Measurements from ENCODE around the gene BBS9.
"Not testable (repeated sequence)": the region's sequence is repeated elsewhere in the genome, so short reads cannot be mapped to it uniquely, and the experiment has no call there.

Gene BBS9

GRCh38 chr7:33477719-33478480 lies 348.5 kb downstream of the BBS9 start:
- no peak for TF ChIP-seq CTCF (IDR thresholded peaks at IDR 0.05; ENCODE audit: extremely low read depth, insufficient read depth, missing control alignments)
- DNase-seq (ENCODE audit: low spot score): no peak
- in situ Hi-C loops (cut with MboI; ENCODE audit: low pct_unique_long_range_greater_than_20kb, low sequenced_read_pairs, unreplicated experiment): no loop called here

GRCh38 chr7:33484476-33484875 lies 355.1 kb downstream of the BBS9 start:
- in situ Hi-C loops (cut with MboI; ENCODE audit: low pct_unique_long_range_greater_than_20kb, low sequenced_read_pairs, unreplicated experiment); DNase-seq (ENCODE audit: low spot score): not testable (repeated sequence)

GRCh38 chr7:33485747-33486493 lies 356.6 kb downstream of the BBS9 start:
- TF ChIP-seq CTCF (IDR thresholded peaks at IDR 0.05; ENCODE audit: extremely low read depth, insufficient read depth, missing control alignments): no peak
- in situ Hi-C loops (cut with MboI; ENCODE audit: low pct_unique_long_range_greater_than_20kb, low sequenced_read_pairs, unreplicated experiment): no loop called here
- DNase-seq (ENCODE audit: low spot score): no peak

GRCh38 chr7:33486633-33487032 lies 357.3 kb downstream of the BBS9 start:
- no peak for DNase-seq (ENCODE audit: low spot score)
- TF ChIP-seq CTCF (IDR thresholded peaks at IDR 0.05; ENCODE audit: extremely low read depth, insufficient read depth, missing control alignments): no peak
- in situ Hi-C loops (cut with MboI; ENCODE audit: low pct_unique_long_range_greater_than_20kb, low sequenced_read_pairs, unreplicated experiment): no loop called here

- in situ Hi-C loops (cut with MboI; ENCODE audit: low pct_unique_long_range_greater_than_20kb, low sequenced_read_pairs, unreplicated experiment): no loop called here
- DNase-seq (ENCODE audit: low spot score): no peak
- no peak for TF ChIP-seq CTCF (IDR thresholded peaks at IDR 0.05; ENCODE audit: extremely low read depth, insufficient read depth, missing control alignments)
These were observed 358.8 kb downstream of the BBS9 start for GRCh38 chr7:33487998-33488682.

- in situ Hi-C loops (cut with MboI; ENCODE audit: low pct_unique_long_range_greater_than_20kb, low sequenced_read_pairs, unreplicated experiment): no loop called here
- no peak for TF ChIP-seq CTCF (IDR thresholded peaks at IDR 0.05; ENCODE audit: extremely low read depth, insufficient read depth, missing control alignments)
- no peak for DNase-seq (ENCODE audit: low spot score)
These were observed 365.1 kb downstream of the BBS9 start for GRCh38 chr7:33494474-33494873.

- no peak for DNase-seq (ENCODE audit: low spot score)
- in situ Hi-C loops (cut with MboI; ENCODE audit: low pct_unique_long_range_greater_than_20kb, low sequenced_read_pairs, unreplicated experiment): no loop called here
These were observed 365.8 kb downstream of the BBS9 start for GRCh38 chr7:33495207-33495606.

More at GRCh38 chr7:33495207-33495606, 365.8 kb downstream of the BBS9 start:
- no peak for TF ChIP-seq CTCF (IDR thresholded peaks at IDR 0.05; ENCODE audit: extremely low read depth, insufficient read depth, missing control alignments)
